Endothelial cell (in vitro differentiated cells): ENCODE results near the gene UNKL. TPM values are rescaled to one million over a fixed set of nuclear protein-coding genes. Genes with fewer than 3 reads are reported as not detected.

Experiments
- DNase-seq: peaks from one replicate; pipeline ENCODE4 v3.0.0; 2021; ENCODE audit warnings: low spot score
- H3K27ac Mint-ChIP-seq: one replicate; pipeline ENCODE4 v1.8.0; 2021; ENCODE audit warnings: mixed read lengths, inconsistent platforms; ENCODE audit not compliant: unreplicated experiment
- H3K27me3 Mint-ChIP-seq: one replicate; pipeline ENCODE4 v1.8.0; 2021; ENCODE audit warnings: mild to moderate bottlenecking, moderate library complexity, mixed read lengths, inconsistent platforms; ENCODE audit not compliant: unreplicated experiment
- H3K36me3 Mint-ChIP-seq: one replicate; pipeline ENCODE4 v1.8.0; 2021; ENCODE audit warnings: mild to moderate bottlenecking, low read depth, mixed read lengths, inconsistent platforms; ENCODE audit not compliant: unreplicated experiment
- H3K4me1 Mint-ChIP-seq: one replicate; pipeline ENCODE4 v1.8.0; 2021; ENCODE audit warnings: mild to moderate bottlenecking, mixed read lengths, inconsistent platforms; ENCODE audit not compliant: unreplicated experiment
- H3K4me3 Mint-ChIP-seq: one replicate; pipeline ENCODE4 v1.8.0; 2021; ENCODE audit warnings: mild to moderate bottlenecking, mixed read lengths, inconsistent platforms; ENCODE audit not compliant: unreplicated experiment
- H3K9me3 Mint-ChIP-seq: one replicate; pipeline ENCODE4 v1.8.0; 2021; ENCODE audit warnings: mixed read lengths, inconsistent platforms; ENCODE audit not compliant: unreplicated experiment
- CTCF ChIP-seq: fragments of 200-600 bp; sonication (generic); IDR thresholded peaks from one replicate; pipeline ENCODE4 v1.5.0; 2021; ENCODE audit warnings: antibody characterized with exemption; ENCODE audit not compliant: unreplicated experiment
- total RNA-seq: library from RNA; stranded (reverse); fragmentation: NEBNext Ultra II Directional; extraction: Animal tissue kit (Norgen Biotek cat#: 25700); gene quantifications from one replicate; pipeline ENCODE4 v1.2.1, GENCODE V29; 2021; ENCODE audit not compliant: unreplicated experiment

UNKL gene
- total RNA-seq, 1 donor from 2014 or later: 30.3 TPM

GRCh38 chr16:1431497-1432270, 17.2 kb upstream of the UNKL start:
- Mint-ChIP-seq H3K36me3 (no peaks in the 10 kb centered on the region), H3K4me1 (no peaks in the 10 kb centered on the region), H3K4me3 (no peak overlapping the region), H3K27ac (no peak overlapping the region), H3K9me3 (no peaks in the 10 kb centered on the region), H3K27me3 (peaks cover 1% of the 10 kb centered on the region)
- no peak for TF ChIP-seq CTCF
- no peak for DNase-seq

- Mint-ChIP-seq H3K4me1 (no peaks in the 10 kb centered on the region), H3K4me3 (no peak within 1 kb of the TSS), H3K27me3 (peaks cover 1% of the 10 kb centered on the region), H3K27ac (no peak within 1 kb of the TSS), H3K36me3 (no peaks in the 10 kb centered on the region), H3K9me3 (no peaks in the 10 kb centered on the region)
- no peak for DNase-seq
- TF ChIP-seq CTCF: no peak
Observed at GRCh38 chr16:1430759-1431496, 16.4 kb upstream of the UNKL start, which contains the start of gene PERCC1. PERCC1 (plus strand) TSS chr16:1431078; CDS start chr16:1432594, 1,516 bp downstream.

GRCh38 chr16:1430214-1430758, 15.8 kb upstream of the UNKL start:
- TF ChIP-seq CTCF: no peak
- H3K27ac Mint-ChIP-seq: no peak overlapping the region
- H3K27me3 Mint-ChIP-seq: peaks cover 1% of the 10 kb centered on the region
- no peaks in the 10 kb centered on the region for H3K4me1 Mint-ChIP-seq
- no peaks in the 10 kb centered on the region for H3K36me3 Mint-ChIP-seq
- no peaks in the 10 kb centered on the region for H3K9me3 Mint-ChIP-seq
- DNase-seq: no peak
- no peak overlapping the region for H3K4me3 Mint-ChIP-seq

GRCh38 chr16:1429631-1430030, 15.1 kb upstream of the UNKL start:
- Mint-ChIP-seq H3K36me3 (no peaks in the 10 kb centered on the region), H3K9me3 (no peaks in the 10 kb centered on the region), H3K4me1 (no peaks in the 10 kb centered on the region), H3K27me3 (peaks cover 1% of the 10 kb centered on the region), H3K27ac (no peak overlapping the region), H3K4me3 (no peak overlapping the region)
- TF ChIP-seq CTCF: no peak
- DNase-seq: no peak
